GM10266 (cell line): ENCODE data around the gene CACNA1H.

Source experiments
- DNase-seq: peaks from one replicate; pipeline ENCODE4 v3.0.0; 2012; ENCODE audit errors: extremely low spot score
- TF ChIP-seq, protein P1 (sequence below): IDR thresholded peaks from 2 replicates; pipeline ENCODE4 v1.5.1; 2012; ENCODE audit warnings: mild to moderate bottlenecking, low read depth; ENCODE audit not compliant: control insufficient read depth, insufficient read depth; ENCODE audit errors: missing control alignments

The CACNA1H gene

DNA sequence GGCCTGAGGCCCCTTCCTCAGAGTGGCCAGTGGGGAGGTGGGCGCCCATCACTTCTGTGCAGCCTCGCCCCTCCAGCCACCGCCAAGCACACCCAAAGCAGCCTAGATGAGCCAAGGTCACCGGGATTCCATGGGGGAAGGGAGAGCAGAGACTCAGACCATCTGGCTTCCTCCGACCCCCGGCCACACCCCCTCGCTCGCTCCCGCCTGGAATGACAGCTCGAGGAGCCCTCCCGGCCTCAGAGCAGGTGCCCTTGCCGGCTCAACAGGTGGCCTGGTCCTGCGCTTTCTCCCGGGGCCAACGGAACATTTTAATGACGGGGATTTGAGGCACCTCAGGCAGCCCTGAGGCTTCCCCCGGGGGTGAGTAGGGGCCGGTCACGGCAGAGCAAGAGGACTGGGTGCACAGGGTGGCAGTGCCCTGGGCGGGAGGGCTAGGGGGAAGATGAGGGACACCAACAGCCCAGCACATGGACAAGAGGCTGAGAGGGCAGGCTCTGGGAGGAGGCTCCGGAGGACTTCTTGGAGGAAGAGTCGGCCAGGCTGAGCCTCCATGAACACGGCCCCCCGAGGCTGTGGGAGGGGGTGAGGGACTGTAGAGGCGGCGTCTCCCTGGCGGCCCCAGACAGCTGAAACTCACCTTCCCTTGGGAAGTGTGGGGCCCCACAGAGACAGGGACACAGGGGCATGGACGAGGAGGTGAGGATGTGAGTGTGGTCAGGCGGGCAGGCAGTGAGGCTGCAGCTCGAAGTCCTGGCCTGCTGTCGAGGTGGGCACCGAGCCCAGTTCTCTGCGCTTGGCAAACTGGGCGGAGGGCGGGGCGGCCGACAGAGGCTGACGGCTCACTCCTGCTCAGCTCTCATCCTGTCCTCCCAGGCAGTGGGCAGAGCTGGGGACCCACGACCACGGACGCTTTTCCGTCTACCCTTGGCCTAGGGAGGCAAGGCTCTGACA is 44.3 kb upstream of the CACNA1H start:
- no peak for DNase-seq
- TF ChIP-seq, protein P1, sequence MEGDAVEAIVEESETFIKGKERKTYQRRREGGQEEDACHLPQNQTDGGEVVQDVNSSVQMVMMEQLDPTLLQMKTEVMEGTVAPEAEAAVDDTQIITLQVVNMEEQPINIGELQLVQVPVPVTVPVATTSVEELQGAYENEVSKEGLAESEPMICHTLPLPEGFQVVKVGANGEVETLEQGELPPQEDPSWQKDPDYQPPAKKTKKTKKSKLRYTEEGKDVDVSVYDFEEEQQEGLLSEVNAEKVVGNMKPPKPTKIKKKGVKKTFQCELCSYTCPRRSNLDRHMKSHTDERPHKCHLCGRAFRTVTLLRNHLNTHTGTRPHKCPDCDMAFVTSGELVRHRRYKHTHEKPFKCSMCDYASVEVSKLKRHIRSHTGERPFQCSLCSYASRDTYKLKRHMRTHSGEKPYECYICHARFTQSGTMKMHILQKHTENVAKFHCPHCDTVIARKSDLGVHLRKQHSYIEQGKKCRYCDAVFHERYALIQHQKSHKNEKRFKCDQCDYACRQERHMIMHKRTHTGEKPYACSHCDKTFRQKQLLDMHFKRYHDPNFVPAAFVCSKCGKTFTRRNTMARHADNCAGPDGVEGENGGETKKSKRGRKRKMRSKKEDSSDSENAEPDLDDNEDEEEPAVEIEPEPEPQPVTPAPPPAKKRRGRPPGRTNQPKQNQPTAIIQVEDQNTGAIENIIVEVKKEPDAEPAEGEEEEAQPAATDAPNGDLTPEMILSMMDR: no peak

DNA sequence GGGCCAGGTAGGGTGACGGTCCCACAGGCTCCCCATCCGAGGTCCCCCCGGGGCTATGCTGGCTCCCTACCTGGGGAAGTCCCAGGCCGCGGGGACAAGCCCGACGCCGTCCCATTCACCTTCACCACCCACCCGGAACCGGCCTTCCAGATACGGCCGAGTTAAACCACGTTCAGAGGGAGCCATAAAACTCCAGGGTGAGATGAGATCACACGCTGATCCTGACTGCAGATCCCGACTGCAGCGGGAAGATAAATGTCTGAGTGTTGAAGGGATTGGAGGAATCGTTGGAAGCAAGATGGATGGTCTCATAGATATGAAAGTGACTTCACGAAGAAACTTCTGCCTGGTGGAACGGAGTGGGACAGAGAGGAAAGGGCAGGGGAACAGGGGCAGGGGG is 43.3 kb upstream of the CACNA1H start:
- DNase-seq: no peak
- TF ChIP-seq, protein P1: no peak

DNA sequence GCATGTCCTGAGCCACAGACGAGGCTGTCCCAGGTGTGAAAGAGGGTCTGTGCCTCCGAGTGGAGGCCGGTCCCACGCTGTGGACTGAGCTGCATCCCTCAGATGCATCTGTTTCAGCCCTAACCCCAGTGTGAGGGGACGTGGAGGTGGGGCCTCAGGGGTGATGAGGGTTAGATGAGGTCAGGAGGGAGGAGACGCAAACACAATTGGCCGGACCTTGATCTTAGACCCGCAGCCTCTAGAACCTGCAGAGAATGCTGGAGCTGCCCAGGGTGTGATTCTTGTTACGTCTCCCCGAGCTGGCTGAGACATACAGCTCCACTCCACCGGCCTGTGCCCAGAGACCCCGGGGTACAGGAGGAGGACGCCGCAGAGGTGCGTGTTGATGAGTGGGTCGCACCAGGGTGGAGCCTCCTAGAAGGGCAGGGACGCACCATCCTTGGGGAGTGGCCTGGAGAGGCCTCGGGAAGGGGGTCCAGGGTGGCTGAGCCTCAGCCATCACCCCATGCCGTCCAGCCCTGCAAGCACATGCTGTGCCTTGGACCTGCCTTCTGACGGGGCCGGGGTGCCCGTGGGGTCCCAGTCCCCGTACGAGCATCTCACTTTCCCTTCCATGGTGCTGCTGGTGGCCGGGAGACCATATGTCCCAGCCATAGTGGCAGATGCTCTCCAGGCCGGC is 40.3 kb upstream of the CACNA1H start:
- TF ChIP-seq, protein P1: no peak
- DNase-seq: no peak

DNA sequence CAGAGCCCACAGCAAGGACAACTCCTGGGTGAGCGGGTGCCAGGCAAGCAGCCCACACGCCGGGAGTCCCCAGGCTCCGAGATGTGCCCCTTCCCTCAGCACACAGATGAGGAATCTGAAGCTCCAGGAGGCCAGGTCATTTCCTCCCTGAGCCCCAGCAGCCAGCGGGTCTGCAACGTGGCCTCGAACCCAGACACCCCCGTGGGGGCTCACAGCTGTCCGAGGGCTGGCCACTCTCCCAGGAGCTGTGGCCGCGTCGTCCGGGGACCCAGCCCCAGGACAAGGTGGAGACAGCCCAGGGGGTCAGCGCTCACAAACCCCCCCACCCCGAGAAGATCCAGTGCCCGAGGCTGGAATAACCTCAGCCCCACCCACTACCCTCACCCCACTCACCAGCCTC is 39.4 kb upstream of the CACNA1H start:
- TF ChIP-seq, protein P1: no peak
- no peak for DNase-seq

DNA sequence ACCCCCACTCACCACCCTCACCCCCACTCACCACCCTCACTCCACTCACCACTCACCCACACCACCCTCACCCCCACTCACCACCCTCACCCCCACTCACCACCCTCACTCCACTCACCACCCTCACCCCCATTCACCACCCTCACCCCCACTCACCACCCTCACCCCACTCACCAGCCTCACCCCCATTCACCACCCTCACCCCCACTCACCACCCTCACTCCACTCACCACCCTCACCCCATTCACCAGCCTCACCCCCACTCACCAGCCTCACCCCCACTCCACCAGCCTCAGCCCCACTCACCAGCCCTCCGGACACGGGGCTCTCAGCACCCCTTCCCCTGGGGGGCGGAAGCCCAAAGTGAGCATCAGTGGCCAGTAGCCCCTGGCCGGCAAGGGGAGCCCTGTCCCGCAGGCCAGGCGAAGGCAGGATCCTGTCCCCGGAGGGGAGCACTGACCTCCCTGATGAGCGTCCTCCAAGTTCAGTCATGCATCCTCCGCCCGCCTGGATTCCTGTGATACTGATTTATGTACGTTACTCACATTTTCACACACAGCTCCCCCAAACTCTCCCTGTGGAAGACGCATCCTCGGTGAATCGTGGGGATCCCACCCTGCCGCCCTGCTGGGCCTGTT is 38.9 kb upstream of the CACNA1H start:
- TF ChIP-seq, protein P1: no peak
- DNase-seq: no peak

DNA sequence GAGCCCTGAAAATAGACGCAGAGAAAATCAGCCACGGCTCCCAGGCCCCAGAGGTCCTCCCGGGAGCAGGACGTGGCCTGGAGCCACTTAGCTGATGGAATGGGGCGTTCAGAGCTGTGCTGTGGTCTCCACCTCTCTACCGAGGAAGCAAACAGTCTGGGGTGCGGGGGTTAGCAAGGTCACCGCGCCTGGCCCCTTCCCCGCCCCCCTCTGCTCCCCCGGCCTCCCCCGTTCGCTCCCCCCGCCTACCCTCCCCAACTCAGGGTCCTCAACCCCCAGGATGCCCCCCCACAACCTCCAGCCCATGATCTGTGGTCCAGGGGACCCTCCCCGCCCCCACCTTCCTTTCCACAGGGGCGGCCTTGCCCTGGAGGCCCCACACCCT is 36.2 kb upstream of the CACNA1H start:
- TF ChIP-seq, protein P1: no peak
- DNase-seq: no peak
